Retinal pigment epithelial cell (primary cell): ENCODE results near the gene PFKM.

ENCODE experiments used
- DNase-seq: peaks from one replicate; pipeline ENCODE4 v3.0.0-alpha.2; 2010; ENCODE audit warnings: low read depth
- H3K4me3 ChIP-seq: 2 replicates; pipeline ENCODE4 v1.5.1; 2011; ENCODE audit warnings: mild to moderate bottlenecking, low read length, control low read depth, moderate library complexity
- TF ChIP-seq, protein P1 (sequence below): conservative IDR thresholded peaks from 2 replicates; pipeline ENCODE4 v1.5.1; 2011; ENCODE audit warnings: low read depth, low read length, control low read depth, inconsistent platforms

Gene PFKM

DNA sequence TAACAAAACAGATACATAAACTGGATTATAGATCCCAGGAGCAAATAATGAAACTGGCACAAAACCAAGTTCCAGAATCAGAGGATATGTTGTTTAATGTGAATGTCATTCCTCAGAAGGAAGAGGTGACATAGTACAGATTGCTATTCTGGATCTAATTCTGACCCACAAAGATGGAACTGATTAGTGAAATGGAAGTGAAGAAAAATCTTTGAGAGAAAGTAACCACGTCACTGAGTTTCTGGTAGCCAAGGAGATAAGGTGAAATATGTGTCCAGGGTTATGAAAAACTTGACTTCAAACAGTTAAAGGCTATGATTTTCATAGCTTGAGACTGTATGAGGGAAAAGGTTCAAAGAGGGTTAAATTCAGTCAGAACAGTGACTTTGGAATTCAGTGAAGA, 75.6 kb downstream of the PFKM start:
- TF ChIP-seq, protein P1, sequence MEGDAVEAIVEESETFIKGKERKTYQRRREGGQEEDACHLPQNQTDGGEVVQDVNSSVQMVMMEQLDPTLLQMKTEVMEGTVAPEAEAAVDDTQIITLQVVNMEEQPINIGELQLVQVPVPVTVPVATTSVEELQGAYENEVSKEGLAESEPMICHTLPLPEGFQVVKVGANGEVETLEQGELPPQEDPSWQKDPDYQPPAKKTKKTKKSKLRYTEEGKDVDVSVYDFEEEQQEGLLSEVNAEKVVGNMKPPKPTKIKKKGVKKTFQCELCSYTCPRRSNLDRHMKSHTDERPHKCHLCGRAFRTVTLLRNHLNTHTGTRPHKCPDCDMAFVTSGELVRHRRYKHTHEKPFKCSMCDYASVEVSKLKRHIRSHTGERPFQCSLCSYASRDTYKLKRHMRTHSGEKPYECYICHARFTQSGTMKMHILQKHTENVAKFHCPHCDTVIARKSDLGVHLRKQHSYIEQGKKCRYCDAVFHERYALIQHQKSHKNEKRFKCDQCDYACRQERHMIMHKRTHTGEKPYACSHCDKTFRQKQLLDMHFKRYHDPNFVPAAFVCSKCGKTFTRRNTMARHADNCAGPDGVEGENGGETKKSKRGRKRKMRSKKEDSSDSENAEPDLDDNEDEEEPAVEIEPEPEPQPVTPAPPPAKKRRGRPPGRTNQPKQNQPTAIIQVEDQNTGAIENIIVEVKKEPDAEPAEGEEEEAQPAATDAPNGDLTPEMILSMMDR: no peak
- no peak overlapping the region for H3K4me3 ChIP-seq
- no peak for DNase-seq
